Measurements from ENCODE around the gene TF.

Gene TF

GRCh38 chr3:133782454-133782853 is 36.3 kb downstream of the TF start:
- no peak for TF ChIP-seq CTCF (IDR thresholded peaks at IDR 0.05; ENCODE audit: low read depth, low read length, missing control alignments)
- DNase-seq (ENCODE audit: low read depth), result no peak
- no peak overlapping the region for H3K4me3 ChIP-seq (ENCODE audit: low read depth, low read length)
- in situ Hi-C loops (cut with HindIII; ENCODE audit: low sequenced_read_pairs), result no loop called here

- in situ Hi-C loops (cut with HindIII; ENCODE audit: low sequenced_read_pairs), result no loop called here
- H3K4me3 ChIP-seq (ENCODE audit: low read depth, low read length), result no peak overlapping the region
- TF ChIP-seq CTCF (IDR thresholded peaks at IDR 0.05; ENCODE audit: low read depth, low read length, missing control alignments), result no peak
- DNase-seq (ENCODE audit: low read depth), result no peak
These were observed 37.6 kb downstream of the TF start for GRCh38 chr3:133783762-133784161.

GRCh38 chr3:133788024-133788423 is 41.8 kb downstream of the TF start:
- TF ChIP-seq CTCF (IDR thresholded peaks at IDR 0.05; ENCODE audit: low read depth, low read length, missing control alignments), result no peak
- in situ Hi-C loops (cut with HindIII; ENCODE audit: low sequenced_read_pairs), result no loop called here
- no peak for DNase-seq (ENCODE audit: low read depth)
- H3K4me3 ChIP-seq (ENCODE audit: low read depth, low read length), result no peak overlapping the region

- no peak for TF ChIP-seq CTCF (IDR thresholded peaks at IDR 0.05; ENCODE audit: low read depth, low read length, missing control alignments)
- H3K4me3 ChIP-seq (ENCODE audit: low read depth, low read length), result no peak overlapping the region
- no peak for DNase-seq (ENCODE audit: low read depth)
- in situ Hi-C loops (cut with HindIII; ENCODE audit: low sequenced_read_pairs), result no loop called here
These were observed 46.1 kb downstream of the TF start for GRCh38 chr3:133792171-133792763.

- TF ChIP-seq CTCF (IDR thresholded peaks at IDR 0.05; ENCODE audit: low read depth, low read length, missing control alignments), result no peak
- no peak overlapping the region for H3K4me3 ChIP-seq (ENCODE audit: low read depth, low read length)
- in situ Hi-C loops (cut with HindIII; ENCODE audit: low sequenced_read_pairs), result no loop called here
- DNase-seq (ENCODE audit: low read depth), result no peak
These were observed 51.4 kb downstream of the TF start for GRCh38 chr3:133797396-133798105.

- in situ Hi-C loops (cut with HindIII; ENCODE audit: low sequenced_read_pairs), result no loop called here
- DNase-seq (ENCODE audit: low read depth), result no peak
- H3K4me3 ChIP-seq (ENCODE audit: low read depth, low read length), result no peak overlapping the region
- TF ChIP-seq CTCF (IDR thresholded peaks at IDR 0.05; ENCODE audit: low read depth, low read length, missing control alignments), result no peak
These were observed 53.8 kb downstream of the TF start for GRCh38 chr3:133799794-133800585.

Measured in astrocyte of the cerebellum (primary cell).